HG03175 (cell line): Measurements from ENCODE around the gene KCTD8.
"Not testable (repeated sequence)": the region's sequence is repeated elsewhere in the genome, so short reads cannot be mapped to it uniquely, and the experiment has no call there.

Source experiments
- ATAC-seq: cut with Tn5 transposase; IDR thresholded peaks from one replicate; pipeline ENCODE4 v1.9.1; 2021; ENCODE audit warnings: mild to moderate bottlenecking, moderate library complexity; ENCODE audit not compliant: unreplicated experiment

The KCTD8 gene

DNA sequence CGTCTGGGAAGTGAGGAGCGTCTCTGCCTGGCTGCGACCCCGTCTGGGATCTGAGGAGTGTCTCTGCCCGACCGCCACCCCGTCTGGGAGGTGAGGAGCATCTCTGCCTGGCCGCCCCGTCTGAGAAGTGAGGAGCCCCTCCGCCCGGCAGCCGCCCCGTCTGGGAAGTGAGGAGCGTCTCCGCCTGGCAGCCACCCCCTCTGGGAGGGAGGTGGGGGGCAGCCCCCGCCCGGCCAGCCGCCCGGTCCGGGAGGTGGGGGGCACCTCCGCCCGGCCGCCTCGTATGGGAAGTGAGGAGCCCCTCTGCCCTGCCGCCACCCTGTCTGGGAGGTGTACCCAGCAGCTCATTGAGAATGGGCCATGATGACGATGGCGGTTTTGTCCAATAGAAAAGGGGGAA lies 280.8 kb downstream of the KCTD8 start:
- not testable (repeated sequence) for ATAC-seq

GRCh38 chr4:44165938-44166337 lies 282.7 kb downstream of the KCTD8 start:
- ATAC-seq: no peak

- ATAC-seq: no peak
Observed at GRCh38 chr4:44162538-44163270, 285.9 kb downstream of the KCTD8 start.

DNA sequence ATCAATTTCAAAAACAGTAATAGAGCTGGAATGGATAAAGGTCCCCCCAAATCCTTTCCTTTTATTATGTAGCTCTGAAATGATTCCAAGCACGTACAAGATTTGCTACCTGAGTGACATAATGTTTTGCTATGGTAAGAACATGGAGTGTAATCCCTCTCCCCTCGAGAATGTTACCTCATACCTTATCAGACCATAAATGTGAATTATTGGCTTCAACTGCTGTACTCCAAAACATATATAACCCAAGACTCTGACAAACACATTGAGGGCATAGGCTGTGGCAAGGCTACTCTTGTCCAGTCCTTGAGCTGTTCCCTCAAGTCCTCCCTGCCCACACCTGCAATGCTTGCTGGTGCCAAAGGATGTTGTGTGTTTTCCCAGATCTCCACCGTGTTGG lies 286.9 kb downstream of the KCTD8 start:
- ATAC-seq: no peak

- ATAC-seq: no peak
Observed at GRCh38 chr4:44160776-44161367, 287.7 kb downstream of the KCTD8 start.

GRCh38 chr4:44159991-44160390 lies 288.6 kb downstream of the KCTD8 start:
- ATAC-seq: no peak

DNA sequence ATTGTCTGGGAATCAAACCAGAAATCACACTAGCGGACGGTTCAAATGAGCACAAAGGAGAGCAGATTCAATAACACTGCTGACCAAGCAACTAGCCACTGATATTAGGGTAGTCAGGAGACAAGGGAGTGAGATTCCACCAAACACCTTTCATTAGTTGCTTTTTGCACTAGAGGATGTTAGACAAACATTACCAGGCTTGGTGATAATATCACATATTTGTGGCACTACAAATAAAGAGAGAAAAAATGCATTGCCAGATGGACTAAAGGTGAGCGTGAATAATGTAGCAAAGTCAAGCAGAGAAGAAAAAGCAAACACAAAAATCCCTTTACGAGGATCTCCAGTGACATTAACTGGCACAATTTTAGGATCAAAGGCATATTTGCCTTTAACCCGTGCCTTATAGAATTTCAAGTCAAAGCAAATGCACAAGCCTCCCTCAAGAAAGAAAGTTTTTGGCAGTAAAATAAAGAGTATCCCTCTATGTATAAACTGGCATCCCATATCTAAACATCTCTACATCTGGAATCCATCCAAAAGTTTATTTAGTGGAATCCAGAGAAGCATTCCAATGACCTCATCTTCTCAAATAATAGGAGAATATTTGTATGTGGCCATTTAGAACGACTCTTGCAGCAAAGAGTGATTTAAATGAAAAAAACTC lies 290.9 kb downstream of the KCTD8 start:
- ATAC-seq: no peak

GRCh38 chr4:44150091-44150576 lies 298.5 kb downstream of the KCTD8 start:
- no peak for ATAC-seq

DNA sequence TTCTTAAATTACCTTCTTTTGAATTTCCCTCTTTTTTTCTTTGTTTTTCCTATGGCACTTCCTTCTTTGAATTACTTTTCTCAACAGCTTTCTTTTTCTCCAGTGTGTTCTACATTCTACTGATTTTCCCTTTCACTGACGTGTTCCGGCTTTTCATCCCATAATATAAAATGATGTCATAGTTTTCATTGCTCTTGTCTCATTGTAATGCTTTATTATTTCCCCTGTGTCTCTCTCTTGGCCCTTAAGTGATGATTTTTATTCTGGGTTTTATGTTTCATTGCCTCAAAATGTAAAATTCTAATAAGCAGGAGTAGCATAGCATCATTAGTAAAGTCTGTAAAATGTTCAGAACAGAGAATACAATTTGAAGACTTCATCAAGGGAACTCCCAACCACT lies 299.3 kb downstream of the KCTD8 start:
- no peak for ATAC-seq

DNA sequence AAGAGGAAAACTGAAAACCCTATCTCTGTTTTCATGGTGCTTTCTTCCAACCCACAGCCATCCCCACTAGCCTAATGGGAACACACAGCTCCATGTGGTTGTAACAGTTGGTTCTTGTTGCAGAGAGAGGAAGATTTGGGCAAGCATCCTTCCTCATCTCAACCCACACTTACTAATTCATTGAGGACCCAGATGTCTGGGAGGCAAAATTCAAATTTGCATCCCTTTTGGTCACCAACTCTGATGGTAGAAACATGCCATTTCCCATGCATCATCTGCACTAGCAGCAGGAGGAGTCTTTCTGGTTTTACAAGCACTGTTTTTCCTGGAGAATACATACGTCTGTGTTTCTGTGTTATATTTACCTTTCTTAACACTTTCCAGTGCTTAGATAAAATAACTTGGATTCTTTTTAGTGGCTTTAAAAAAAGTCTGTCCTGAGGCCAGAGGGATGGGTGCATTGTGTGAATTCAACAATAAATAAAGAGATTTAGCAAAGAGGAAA lies 301.0 kb downstream of the KCTD8 start:
- no peak for ATAC-seq

DNA sequence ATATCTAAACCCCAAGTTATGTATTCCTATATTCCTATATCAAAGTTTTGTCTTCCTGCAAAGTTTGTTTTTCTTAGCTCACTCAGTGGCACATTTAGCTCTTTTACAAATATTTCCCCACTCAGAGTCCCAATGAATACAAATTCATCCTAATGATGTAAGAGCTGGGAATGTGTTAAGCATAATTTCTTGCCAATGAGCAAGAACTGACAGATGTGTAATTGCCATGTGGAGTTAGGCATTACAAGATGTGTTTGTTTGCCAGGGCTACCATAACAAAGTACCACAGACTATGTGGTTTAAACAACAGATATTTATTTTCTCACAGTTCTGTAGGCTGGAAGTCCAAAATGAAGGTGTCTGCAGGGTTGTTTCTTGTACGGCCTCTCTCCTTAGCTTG lies 302.1 kb downstream of the KCTD8 start:
- no peak for ATAC-seq

DNA sequence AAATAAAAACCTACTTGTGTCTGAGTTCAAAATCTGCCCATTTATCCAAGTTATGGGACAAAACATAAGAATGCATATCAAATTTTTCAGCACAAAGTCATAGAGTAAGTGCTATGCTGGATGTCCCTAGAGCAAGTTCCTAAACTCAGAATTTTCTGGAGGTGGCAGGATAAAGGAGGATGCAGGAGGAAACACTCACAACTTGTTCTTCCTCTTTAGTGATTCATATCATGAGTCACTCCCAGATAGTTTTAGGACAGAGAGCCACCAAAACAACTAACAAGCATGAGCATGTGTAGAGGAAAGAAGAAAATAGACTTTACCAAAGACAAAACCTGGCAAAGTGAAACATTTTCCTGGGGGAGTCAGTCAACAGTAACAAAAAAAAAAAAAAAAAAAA lies 302.7 kb downstream of the KCTD8 start:
- ATAC-seq: no peak

DNA sequence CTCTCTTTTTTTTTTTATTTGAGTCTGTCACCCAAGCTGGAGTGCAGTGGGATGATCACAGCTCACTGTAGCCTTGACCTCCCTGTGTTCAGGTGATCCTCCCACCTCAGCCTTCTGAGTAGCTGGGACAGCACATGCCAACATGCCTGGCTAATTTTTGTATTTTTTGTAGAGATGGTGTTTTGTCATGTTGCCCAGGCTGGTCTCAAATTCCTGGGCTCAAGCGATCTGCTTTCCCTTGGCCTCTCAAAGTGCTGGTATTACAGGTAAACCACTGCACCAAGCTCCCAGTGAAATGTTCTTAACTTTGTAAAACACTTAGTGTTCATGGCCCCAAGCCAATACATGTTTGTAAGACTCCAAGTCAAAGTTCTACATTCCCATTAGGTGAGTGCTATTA lies 316.1 kb downstream of the KCTD8 start:
- ATAC-seq: no peak
